Measurements from ENCODE around the gene B3GALNT1.
"Not testable (repeated sequence)": the region's sequence is repeated elsewhere in the genome, so short reads cannot be mapped to it uniquely, and the experiment has no call there.

The B3GALNT1 gene

GRCh38 chr3:161038725-161039124 is 66.4 kb downstream of the B3GALNT1 start:
- TF ChIP-seq CTCF (IDR thresholded peaks at IDR 0.05; ENCODE audit: borderline replicate concordance, control extremely low read depth, extremely low read depth, insufficient read depth, missing control alignments), result no peak
- no peak for DNase-seq (ENCODE audit: low spot score)
- in situ Hi-C loops (cut with MboI; ENCODE audit: low sequenced_read_pairs, unreplicated experiment), result no loop called here

GRCh38 chr3:161035711-161036110 is 69.4 kb downstream of the B3GALNT1 start:
- no peak for TF ChIP-seq CTCF (IDR thresholded peaks at IDR 0.05; ENCODE audit: borderline replicate concordance, control extremely low read depth, extremely low read depth, insufficient read depth, missing control alignments)
- in situ Hi-C loops (cut with MboI; ENCODE audit: low sequenced_read_pairs, unreplicated experiment), result no loop called here
- DNase-seq (ENCODE audit: low spot score), result no peak

GRCh38 chr3:161034913-161035550 is 70.1 kb downstream of the B3GALNT1 start:
- DNase-seq (ENCODE audit: low spot score); in situ Hi-C loops (cut with MboI; ENCODE audit: low sequenced_read_pairs, unreplicated experiment): not testable (repeated sequence)

Measured in GM13976 (cell line).